ENCODE measurements around the gene TTK.

The TTK gene

DNA sequence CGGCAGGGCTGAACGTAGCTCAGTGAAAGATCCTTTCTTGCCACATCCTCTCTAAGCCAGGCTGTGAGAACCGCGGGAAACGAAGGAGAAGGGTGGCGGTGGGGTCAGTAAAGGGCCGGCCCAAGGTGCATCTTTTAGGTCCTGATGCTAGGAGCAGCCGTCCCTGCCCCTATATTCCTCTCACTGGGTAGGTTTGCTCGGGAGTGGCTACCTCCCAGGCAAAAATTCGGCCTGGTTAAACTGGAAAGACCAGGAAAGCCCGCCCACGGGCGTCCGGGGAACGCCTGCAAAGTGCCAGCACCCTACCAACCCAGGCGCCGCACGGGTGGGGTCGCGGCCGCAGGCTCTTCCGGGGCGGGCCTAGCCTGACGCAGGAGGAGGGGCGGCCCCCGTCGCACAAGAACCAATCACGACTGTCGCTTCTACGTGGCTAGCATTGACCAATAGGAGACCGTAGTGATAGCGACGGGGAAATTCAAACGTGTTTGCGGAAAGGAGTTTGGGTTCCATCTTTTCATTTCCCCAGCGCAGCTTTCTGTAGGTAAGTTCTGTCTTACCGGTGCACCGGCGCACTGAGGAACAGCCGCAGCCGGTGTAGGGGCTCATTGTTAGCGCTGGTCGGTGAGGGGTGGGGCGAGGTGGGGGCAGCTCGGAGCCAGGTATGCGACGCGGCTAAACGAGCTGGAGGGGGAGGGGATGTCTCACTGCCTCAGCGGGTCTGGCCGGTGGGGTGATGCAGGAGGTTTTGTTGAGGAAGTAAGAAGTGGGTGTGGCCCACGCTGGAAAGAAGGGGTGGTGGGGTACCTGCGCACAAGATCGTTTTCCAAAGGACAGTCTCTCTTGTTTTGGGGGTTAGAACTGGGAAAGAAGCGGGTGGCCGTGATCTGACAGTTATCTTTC lies at the start of gene TTK:
TTK (plus strand) TSS at position 477 of the 900 bp plus-strand sequence. CDS start 1,195 bp downstream, outside the sequence.
- DNase-seq, result peak; percentile 84

- no peak for DNase-seq
These were observed 49.6 kb upstream of the TTK start for GRCh38 chr6:79954849-79955248.

- DNase-seq, result no peak
These were observed 39.8 kb upstream of the TTK start for GRCh38 chr6:79964607-79965081.

- no peak for DNase-seq
These were observed 37.3 kb upstream of the TTK start for GRCh38 chr6:79967178-79967577.

DNA sequence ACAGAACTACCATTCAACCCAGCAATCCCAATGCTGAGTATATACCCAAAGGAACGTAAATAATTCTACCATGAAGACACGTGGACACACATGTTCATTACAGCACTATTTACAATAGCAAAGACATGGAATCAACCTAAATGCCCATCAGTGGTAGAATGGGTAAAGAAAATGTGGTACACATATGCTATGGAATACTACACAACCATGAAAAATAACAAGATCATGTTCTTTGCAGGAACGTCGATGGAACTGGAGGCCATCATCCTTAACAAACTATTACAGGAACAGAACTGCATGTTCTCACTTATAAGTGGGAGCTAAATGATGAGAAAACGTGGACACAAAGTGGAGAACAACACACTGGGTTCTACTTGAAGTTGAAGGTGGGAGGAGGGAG lies 34.7 kb upstream of the TTK start:
- no peak for DNase-seq

DNA sequence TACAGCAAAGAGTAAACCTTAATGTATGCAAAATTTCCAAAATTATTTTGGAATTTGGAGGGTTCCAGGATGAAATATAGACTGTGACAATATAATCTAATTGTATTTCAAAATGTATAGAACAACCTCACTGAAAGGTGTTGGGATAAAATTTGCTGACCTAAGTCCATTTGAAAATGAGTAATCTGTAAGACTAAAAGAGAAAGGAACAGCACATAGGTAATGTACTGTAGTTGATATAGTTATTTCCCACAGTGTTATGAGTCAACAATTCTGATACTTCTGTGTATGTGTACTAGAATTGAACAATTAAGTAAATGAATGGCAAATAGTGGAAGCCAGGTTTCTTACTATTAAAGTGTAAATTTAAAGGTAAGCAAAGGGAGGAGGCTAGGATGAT lies 33.3 kb upstream of the TTK start:
- no peak for DNase-seq

DNA sequence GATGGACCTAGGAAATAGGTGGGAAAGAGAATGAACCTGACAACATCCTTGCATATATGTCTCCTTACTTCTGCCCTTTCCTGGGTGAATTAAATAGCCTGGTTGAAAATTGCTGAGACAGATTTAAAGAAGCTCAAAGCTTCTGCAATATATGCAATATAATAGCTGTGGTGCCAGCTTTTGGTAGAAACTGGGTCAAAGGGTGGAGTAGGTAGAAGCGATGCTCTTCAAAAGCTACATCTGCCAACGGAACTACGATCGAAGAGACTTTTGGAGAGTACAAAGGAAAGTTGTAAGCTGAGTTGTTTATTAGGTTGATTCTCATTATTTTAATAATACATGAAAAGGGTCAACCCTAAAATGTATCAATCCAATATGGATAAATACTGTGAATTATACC lies 22.8 kb upstream of the TTK start:
- DNase-seq, result no peak

DNA sequence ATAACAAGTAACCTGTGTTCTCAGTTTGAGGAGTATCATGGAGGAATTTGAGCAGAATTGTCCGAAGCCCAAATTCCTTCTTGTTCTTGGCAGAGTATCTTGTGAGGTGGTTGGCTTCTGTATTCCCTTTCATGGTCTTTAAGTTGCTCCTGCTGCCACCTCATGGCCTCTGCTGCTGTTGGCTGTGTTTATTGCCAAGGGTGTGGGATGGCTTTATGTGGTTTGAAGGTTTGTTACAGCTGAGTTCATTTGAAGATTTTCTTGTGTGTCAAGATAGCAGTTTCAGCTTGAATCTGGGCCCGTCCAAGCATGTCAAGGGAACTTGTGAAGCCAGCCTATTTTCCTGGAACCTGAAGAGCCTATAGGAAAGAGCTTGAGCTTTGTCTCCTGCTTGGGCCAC lies 20.2 kb upstream of the TTK start:
- no peak for DNase-seq

DNA sequence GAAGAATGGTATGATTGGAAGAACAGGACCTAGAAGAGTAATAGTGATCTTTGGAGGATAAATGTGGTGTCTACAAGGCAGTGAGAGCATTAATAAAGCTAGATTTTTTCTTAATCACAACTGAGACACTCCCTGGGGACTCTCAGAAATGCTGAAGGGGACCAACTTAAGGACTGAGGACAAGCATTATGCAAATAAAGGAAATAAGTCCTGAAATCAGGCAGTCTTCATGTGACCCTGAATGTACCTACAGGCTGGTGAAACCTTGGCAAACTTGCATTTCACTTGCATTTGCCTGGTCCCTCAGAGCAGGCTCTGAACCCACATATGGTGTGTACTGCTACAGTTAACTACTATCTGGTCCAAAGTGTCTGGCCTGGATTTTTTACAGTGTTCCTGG lies 19.3 kb upstream of the TTK start:
- DNase-seq, result no peak

DNA sequence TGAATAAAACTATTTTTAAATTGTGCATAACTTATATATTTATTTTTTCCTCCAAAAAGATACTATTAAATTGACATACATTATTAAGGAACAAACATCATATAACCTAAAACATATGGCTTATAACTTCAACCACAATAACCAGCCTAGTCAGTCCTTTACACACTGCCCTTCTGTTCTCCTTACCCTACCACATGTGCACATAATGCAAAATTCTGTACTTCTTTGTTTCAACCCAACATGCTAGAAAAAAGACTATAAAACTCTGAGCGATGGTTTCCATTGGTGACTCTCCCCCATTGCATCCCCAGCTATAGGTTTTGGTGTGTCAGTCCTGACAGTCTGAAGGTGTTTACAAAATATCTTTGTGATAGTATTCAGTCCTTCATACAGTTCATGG lies 14.8 kb upstream of the TTK start:
- no peak for DNase-seq

GRCh38 chr6:79993012-79993910 lies 11.2 kb upstream of the TTK start:
- DNase-seq, result no peak

DNA sequence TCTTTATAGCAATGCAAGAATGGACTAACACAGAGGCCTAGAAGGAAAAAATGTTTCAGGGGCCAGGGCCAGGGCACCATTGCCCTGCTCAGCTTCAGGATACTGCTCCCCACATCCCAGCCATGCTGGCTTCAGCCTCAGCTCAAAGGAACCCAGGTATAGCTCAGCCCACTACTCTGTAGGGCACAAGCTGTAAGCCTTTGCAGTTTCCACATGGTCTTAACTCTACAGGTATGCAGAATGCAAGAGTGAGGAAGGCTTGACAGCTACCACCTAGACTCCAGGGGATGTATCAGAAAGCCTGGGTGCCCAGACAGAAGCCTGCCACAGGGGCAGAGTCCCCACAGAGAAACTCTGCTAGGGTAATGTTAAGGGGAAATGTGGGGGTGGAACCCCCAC lies 10.5 kb upstream of the TTK start:
- DNase-seq, result no peak

GRCh38 chr6:79997728-79998127 lies 6.7 kb upstream of the TTK start:
- no peak for DNase-seq

GRCh38 chr6:80001337-80001736 lies 3.1 kb upstream of the TTK start:
- DNase-seq, result no peak

GRCh38 chr6:80003826-80004172 lies 650 bp upstream of the TTK start:
- DNase-seq, result peak; percentile 6

DNA sequence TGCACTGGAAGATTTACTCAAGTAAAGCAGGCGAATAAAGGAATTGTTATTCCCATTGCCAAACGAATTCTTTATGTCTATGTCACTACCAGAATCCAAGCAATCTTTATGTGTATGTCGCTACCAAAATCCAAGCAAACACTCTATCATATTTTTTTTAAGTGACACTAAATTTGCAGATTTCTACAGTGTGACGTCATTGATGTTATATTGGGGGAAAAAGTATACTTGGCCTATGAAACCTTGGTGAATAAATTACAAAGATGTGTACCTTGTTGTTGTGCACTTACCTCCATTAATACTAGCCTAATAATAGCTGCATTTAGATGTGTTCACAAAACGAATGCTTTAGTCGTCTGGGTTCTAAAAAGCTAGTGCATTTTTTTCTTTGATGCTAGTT lies 957 bp downstream of the TTK start:
- no peak for DNase-seq

DNA sequence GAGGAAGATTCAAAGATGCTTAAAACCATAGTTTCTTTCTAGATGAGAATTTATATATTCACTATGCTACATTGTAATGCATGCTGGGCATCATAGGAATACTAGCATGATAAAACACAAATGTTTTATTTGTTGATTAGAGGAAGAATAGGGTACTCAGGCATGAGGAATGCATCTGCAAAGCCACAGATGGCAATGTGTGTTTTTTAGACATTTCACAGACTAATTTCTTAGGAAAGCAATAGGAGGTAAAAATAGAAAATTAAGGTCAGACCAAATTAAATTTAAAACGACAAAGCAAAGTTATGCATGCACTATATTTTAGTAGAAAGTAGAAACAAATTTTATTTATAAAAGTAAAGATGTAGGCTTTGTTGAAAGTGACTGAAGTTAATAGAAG lies 2.1 kb downstream of the TTK start:
- DNase-seq, result no peak

DNA sequence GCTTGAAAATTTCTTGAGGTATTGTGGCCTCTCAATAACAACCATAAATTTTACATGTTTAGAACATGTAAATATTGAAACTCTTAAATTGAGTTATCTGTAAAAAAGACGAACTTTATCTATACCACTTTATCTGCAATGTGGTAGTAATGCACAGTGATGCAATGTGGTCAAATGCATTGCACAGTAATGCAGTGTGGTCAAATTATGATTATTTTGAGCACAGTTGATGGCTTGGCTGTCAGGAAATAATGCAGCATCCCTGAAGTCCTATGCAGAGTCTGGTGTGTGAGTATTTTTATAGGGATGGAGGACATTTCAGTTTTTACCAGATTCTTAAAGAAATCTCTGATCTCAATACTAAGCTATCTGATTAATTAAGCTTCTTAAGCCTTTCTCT lies 5.1 kb downstream of the TTK start:
- no peak for DNase-seq

GRCh38 chr6:80010288-80010687 lies 5.8 kb downstream of the TTK start:
- no peak for DNase-seq

- no peak for DNase-seq
These were observed 11.5 kb downstream of the TTK start for GRCh38 chr6:80015839-80016435.

DNA sequence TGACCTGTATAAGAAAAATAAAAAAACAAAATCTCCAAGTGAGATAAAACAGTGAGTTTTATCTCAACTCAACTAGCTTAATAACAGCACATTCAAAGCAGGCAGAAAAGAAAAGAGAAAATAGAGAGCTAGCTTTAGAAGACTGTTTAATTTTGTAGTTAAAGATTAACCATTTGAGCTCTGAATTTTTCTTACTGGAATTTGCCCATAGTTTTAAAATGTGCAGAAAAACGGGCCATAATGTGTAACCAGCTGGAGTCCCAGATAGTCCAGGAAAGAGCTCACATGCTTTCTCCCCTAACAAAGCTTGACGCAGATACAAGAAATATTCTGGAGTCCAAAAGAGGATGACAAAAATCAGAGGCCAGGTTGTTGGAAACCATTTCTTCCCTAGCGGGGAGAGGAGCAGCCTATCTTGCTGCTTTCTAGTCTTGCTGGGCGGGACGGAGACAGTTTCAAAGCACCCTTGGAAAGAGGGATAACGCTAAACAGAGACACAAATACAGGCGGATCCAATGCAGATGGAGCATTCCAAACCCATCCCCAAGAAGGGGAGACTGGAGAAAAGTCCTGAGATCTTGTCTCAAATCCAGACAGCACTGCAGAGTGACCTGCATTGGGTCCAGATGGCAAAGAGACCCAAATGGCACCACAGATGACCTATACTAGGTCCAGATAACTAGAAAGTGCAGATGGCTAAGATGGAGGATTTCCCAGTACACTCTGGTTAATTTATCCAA lies 16.1 kb downstream of the TTK start:
- no peak for DNase-seq

DNA sequence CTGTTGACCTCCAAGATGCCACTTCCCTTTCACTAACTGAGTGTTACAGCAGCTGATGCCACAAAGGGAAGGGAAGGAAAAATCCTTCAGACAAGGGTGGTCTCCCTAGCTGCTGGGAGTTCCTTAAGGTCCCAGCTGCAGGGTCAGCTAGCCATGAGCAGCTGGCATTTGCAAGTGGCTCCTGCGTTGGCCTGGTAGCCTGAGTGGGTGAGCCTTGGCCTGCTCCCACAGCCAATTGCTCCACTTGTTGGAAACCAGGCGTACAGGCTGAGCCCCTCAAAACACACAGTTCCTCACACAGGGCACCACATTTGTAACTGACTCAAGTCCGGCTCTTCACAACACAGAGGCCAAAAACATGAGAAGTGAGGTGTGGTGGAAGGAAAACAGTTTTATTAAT lies 16.7 kb downstream of the TTK start:
- DNase-seq, result no peak

DNA sequence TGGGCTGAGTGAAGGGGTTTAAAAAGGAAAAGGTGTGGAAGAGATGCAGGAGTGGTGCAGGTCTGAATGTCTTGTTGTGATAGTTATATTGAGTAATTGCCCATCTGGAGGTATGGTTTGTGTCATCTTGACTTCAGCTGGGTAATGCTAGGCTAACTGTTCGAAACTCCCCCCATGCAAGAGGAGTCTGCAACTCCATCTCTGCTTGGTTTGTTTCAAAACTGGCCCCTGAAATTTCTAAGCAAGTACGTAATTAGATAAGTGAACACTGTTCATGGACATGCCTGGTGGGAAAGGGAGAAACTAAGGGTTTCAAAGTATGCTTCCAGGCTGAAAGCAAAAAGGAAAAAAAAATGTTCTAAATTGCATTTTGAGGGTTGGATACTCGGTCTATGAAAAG lies 17.1 kb downstream of the TTK start:
- DNase-seq, result no peak

All from stimulated activated CD4-positive, alpha-beta T cell treated with anti-CD3 and anti-CD28 coated beads, Interleukin-12 subunit alpha, Interleukin-12 subunit beta, amount 100 ng/mL, for 4 hours (primary cell).